Measurements from ENCODE around the gene B9D1. TPM values are rescaled to one million over a fixed set of nuclear protein-coding genes. Genes with fewer than 3 reads are reported as not detected.

Gene B9D1
- total RNA-seq, 1 experiment from 2014 or later, result 20.0 TPM

GRCh38 chr17:19347323-19348080 is 15.0 kb downstream of the B9D1 start:
- H3K9me2 ChIP-seq (ENCODE audit: insufficient read depth), result no peaks in the 10 kb centered on the region
- ChIA-PET RAD21 (ENCODE audit: low non-redundant PET in 1 of 2, low total read pairs in 2 of 2, uncharacterized antibody in 2 of 2, unreplicated experiment in 2 of 2) (no interaction called here), POLR2A (no interaction called here), CTCF (interaction anchor here (1.1 kb wide), 1 partner anchor 9 kb away, joined by 3 read pairs; no protein-coding TSS in a partner anchor)
- H3K9me3 ChIP-seq (ENCODE audit: control insufficient read depth in 1 of 2, insufficient read depth in 1 of 2, low read depth in 1 of 2, low read length in 2 of 2), result no peaks in the 10 kb centered on the region
- ATAC-seq (peak; percentile 42), DNase-seq (ENCODE audit: low read depth, low spot score) (no peak)
- intact Hi-C loops (cut with micrococcal nuclease), result no loop called here
- TF ChIP-seq RAD21 (IDR thresholded peaks at IDR 0.05; ENCODE audit: low read depth) (no peak), CEBPB (IDR thresholded peaks at IDR 0.05; ENCODE audit: low read depth) (no peak), REST (IDR thresholded peaks at IDR 0.05; ENCODE audit: low read depth) (no peak), SRF (IDR thresholded peaks at IDR 0.05; ENCODE audit: low read depth) (no peak), ATF3 (IDR thresholded peaks at IDR 0.05) (no peak), POLR2A (IDR thresholded peaks at IDR 0.05; ENCODE audit: borderline replicate concordance, extremely low read depth, insufficient read depth, insufficient read length) (no peak), MAX (IDR thresholded peaks at IDR 0.05) (no peak), CTCF (IDR thresholded peaks at IDR 0.05 in 2 of 3, conservative IDR thresholded peaks at IDR 0.05 in 1 of 3; ENCODE audit: borderline replicate concordance in 1 of 3, insufficient read depth in 1 of 3, low read depth in 2 of 3, low read length in 2 of 3) (no peak), POLR2AphosphoS5 (IDR thresholded peaks at IDR 0.05; ENCODE audit: low read depth, low read length) (no peak), EGR1 (IDR thresholded peaks at IDR 0.05; ENCODE audit: low read depth) (no peak), ZFX (IDR thresholded peaks at IDR 0.05) (no peak), EZH2phosphoT487 (IDR thresholded peaks at IDR 0.05; ENCODE audit: borderline replicate concordance) (no peak), TCF7L2 (IDR thresholded peaks at IDR 0.05; ENCODE audit: borderline replicate concordance, extremely low read depth, insufficient read depth, insufficient read length) (no peak), FOSL1 (IDR thresholded peaks at IDR 0.05; ENCODE audit: low read depth) (no peak)
- no peaks in the 10 kb centered on the region for H3K27me3 ChIP-seq (ENCODE audit: insufficient read depth, low read length)
- peaks cover 26 to 36% of the 10 kb centered on the region in 2 experiments for H3K4me1 ChIP-seq (ENCODE audit: control insufficient read depth in 1 of 2, insufficient read depth in 2 of 2, low read length in 2 of 2)
- no peaks in the 10 kb centered on the region for H4K20me1 ChIP-seq (ENCODE audit: insufficient read depth)
- H3K4me2 ChIP-seq (ENCODE audit: low read length), result peak overlapping the region; percentile 65
- peak overlapping the region in 1 of 2 experiments; percentile 2; a peak in 1 of 4 replicates for H3K4me3 ChIP-seq (replicated peaks in 1 of 2; ENCODE audit: low read depth in 1 of 2, low read length in 2 of 2)
- no peaks in the 10 kb centered on the region for H3K79me2 ChIP-seq (ENCODE audit: insufficient read depth, low read length)
- peak overlapping the region; percentile 35 for H3K9ac ChIP-seq (ENCODE audit: low read length)
- no TSS peak for BruUV-seq (replicated peaks)
- peak overlapping the region; percentile 70 for H3K27ac ChIP-seq (ENCODE audit: low read depth, low read length)
- H2AFZ ChIP-seq (ENCODE audit: low read depth, low read length, poor library complexity, severe bottlenecking), result no peak overlapping the region
- H3K36me3 ChIP-seq (ENCODE audit: control insufficient read depth in 1 of 2, insufficient read depth in 2 of 2, low read length in 2 of 2), result 0 out of 4 replicates have a peak, but pooled peaks cover 0 to 3% of the 10 kb centered on the region in 2 experiments

All from HCT116 (cell line).